Measurements from ENCODE around the gene COX7A2.
A peak's percentile ranks its signal among the peaks of the same experiment; 100 is the strongest.

The COX7A2 gene

GRCh38 chr6:75204217-75204958 lies 39.2 kb downstream of the COX7A2 start:
- H3K4me3 ChIP-seq (ENCODE audit: low read length): peak overlapping the region; percentile 83
- no peaks in the 10 kb centered on the region for H3K9me3 ChIP-seq (ENCODE audit: insufficient read depth, low read depth, low read length)
- H3K27me3 ChIP-seq (ENCODE audit: insufficient read depth, low read length): peaks cover 86% of the 10 kb centered on the region
- H3K36me3 ChIP-seq (ENCODE audit: insufficient read depth, low read depth, low read length): no peaks in the 10 kb centered on the region
- no peak overlapping the region for H3K27ac ChIP-seq (ENCODE audit: low read length)
- H3K4me1 ChIP-seq (ENCODE audit: insufficient read depth, low read length): peaks cover 8% of the 10 kb centered on the region; the same call in 1 of the 2 replicates
- peak overlapping the region; percentile 60; the same call in 1 of the 2 replicates for H3K9ac ChIP-seq (ENCODE audit: low read depth, low read length)

GRCh38 chr6:75203721-75204120 lies 39.9 kb downstream of the COX7A2 start:
- Histone ChIP-seq H3K27me3 (ENCODE audit: insufficient read depth, low read length) (peaks cover 80% of the 10 kb centered on the region), H3K9ac (ENCODE audit: low read depth, low read length) (no peak overlapping the region)

GRCh38 chr6:75202676-75203131 lies 40.9 kb downstream of the COX7A2 start:
- H3K27me3 ChIP-seq (ENCODE audit: insufficient read depth, low read length): peaks cover 70% of the 10 kb centered on the region
- H3K27ac ChIP-seq (ENCODE audit: low read length): no peak overlapping the region
- peak overlapping the region; percentile 52; the same call in 1 of the 2 replicates for H3K4me3 ChIP-seq (ENCODE audit: low read length)
- H3K9ac ChIP-seq (ENCODE audit: low read depth, low read length): no peak overlapping the region
- H3K4me1 ChIP-seq (ENCODE audit: insufficient read depth, low read length): peaks cover 8% of the 10 kb centered on the region; the same call in 1 of the 2 replicates
- H3K9me3 ChIP-seq (ENCODE audit: insufficient read depth, low read depth, low read length): no peaks in the 10 kb centered on the region
- H3K36me3 ChIP-seq (ENCODE audit: insufficient read depth, low read depth, low read length): no peaks in the 10 kb centered on the region

More at GRCh38 chr6:75203721-75204120, 39.9 kb downstream of the COX7A2 start:
- Histone ChIP-seq H3K4me1 (ENCODE audit: insufficient read depth, low read length) (peaks cover 8% of the 10 kb centered on the region; the same call in 1 of the 2 replicates), H3K4me3 (ENCODE audit: low read length) (peak overlapping the region; percentile 83; the same call in 1 of the 2 replicates), H3K36me3 (ENCODE audit: insufficient read depth, low read depth, low read length) (no peaks in the 10 kb centered on the region), H3K27ac (ENCODE audit: low read length) (no peak overlapping the region), H3K9me3 (ENCODE audit: insufficient read depth, low read depth, low read length) (no peaks in the 10 kb centered on the region)

- Histone ChIP-seq H3K36me3 (ENCODE audit: insufficient read depth, low read depth, low read length) (no peaks in the 10 kb centered on the region), H3K4me1 (ENCODE audit: insufficient read depth, low read length) (peaks cover 7% of the 10 kb centered on the region; the same call in 1 of the 2 replicates), H3K9me3 (ENCODE audit: insufficient read depth, low read depth, low read length) (no peaks in the 10 kb centered on the region), H3K9ac (ENCODE audit: low read depth, low read length) (no peak overlapping the region), H3K27me3 (ENCODE audit: insufficient read depth, low read length) (peaks cover 64% of the 10 kb centered on the region), H3K4me3 (ENCODE audit: low read length) (peak overlapping the region; percentile 52), H3K27ac (ENCODE audit: low read length) (no peak overlapping the region)
Measured at GRCh38 chr6:75201901-75202672, 41.5 kb downstream of the COX7A2 start.

- no peaks in the 10 kb centered on the region for H3K9me3 ChIP-seq (ENCODE audit: insufficient read depth, low read depth, low read length)
- no peak overlapping the region for H3K9ac ChIP-seq (ENCODE audit: low read depth, low read length)
- peaks cover 53% of the 10 kb centered on the region for H3K27me3 ChIP-seq (ENCODE audit: insufficient read depth, low read length)
- no peak overlapping the region for H3K4me3 ChIP-seq (ENCODE audit: low read length)
- no peak overlapping the region for H3K27ac ChIP-seq (ENCODE audit: low read length)
- 0 out of 2 replicates have a peak, but pooled peaks cover 4% of the 10 kb centered on the region for H3K4me1 ChIP-seq (ENCODE audit: insufficient read depth, low read length)
- no peaks in the 10 kb centered on the region for H3K36me3 ChIP-seq (ENCODE audit: insufficient read depth, low read depth, low read length)
Measured at GRCh38 chr6:75201021-75201420, 42.6 kb downstream of the COX7A2 start.

GRCh38 chr6:75199889-75200288 lies 43.7 kb downstream of the COX7A2 start:
- Histone ChIP-seq H3K9ac (ENCODE audit: low read depth, low read length) (no peak overlapping the region), H3K4me3 (ENCODE audit: low read length) (no peak overlapping the region), H3K4me1 (ENCODE audit: insufficient read depth, low read length) (0 out of 2 replicates have a peak, but pooled peaks cover 4% of the 10 kb centered on the region), H3K27ac (ENCODE audit: low read length) (no peak overlapping the region), H3K27me3 (ENCODE audit: insufficient read depth, low read length) (peaks cover 42% of the 10 kb centered on the region), H3K36me3 (ENCODE audit: insufficient read depth, low read depth, low read length) (no peaks in the 10 kb centered on the region), H3K9me3 (ENCODE audit: insufficient read depth, low read depth, low read length) (no peaks in the 10 kb centered on the region)

GRCh38 chr6:75196081-75196687 lies 47.4 kb downstream of the COX7A2 start:
- H3K4me3 ChIP-seq (ENCODE audit: low read length): no peak overlapping the region
- no peaks in the 10 kb centered on the region for H3K9me3 ChIP-seq (ENCODE audit: insufficient read depth, low read depth, low read length)
- no peak overlapping the region for H3K9ac ChIP-seq (ENCODE audit: low read depth, low read length)
- H3K36me3 ChIP-seq (ENCODE audit: insufficient read depth, low read depth, low read length): no peaks in the 10 kb centered on the region
- H3K27me3 ChIP-seq (ENCODE audit: insufficient read depth, low read length): peaks cover 5% of the 10 kb centered on the region
- no peak overlapping the region for H3K27ac ChIP-seq (ENCODE audit: low read length)
- no peaks in the 10 kb centered on the region for H3K4me1 ChIP-seq (ENCODE audit: insufficient read depth, low read length)

GRCh38 chr6:75188221-75188925 lies 55.2 kb downstream of the COX7A2 start:
- no peaks in the 10 kb centered on the region for H3K36me3 ChIP-seq (ENCODE audit: insufficient read depth, low read depth, low read length)
- no peaks in the 10 kb centered on the region for H3K4me1 ChIP-seq (ENCODE audit: insufficient read depth, low read length)
- H3K4me3 ChIP-seq (ENCODE audit: low read length): no peak overlapping the region
- H3K9me3 ChIP-seq (ENCODE audit: insufficient read depth, low read depth, low read length): no peaks in the 10 kb centered on the region
- no peaks in the 10 kb centered on the region for H3K27me3 ChIP-seq (ENCODE audit: insufficient read depth, low read length)
- no peak overlapping the region for H3K9ac ChIP-seq (ENCODE audit: low read depth, low read length)
- no peak overlapping the region for H3K27ac ChIP-seq (ENCODE audit: low read length)
